Activated CD4-positive, alpha-beta T cell treated with anti-CD3 and anti-CD28 coated beads, Interleukin-10, Interleukin-2, amounts not matched to agents 100 ng/mL and 50 ng/mL, durations not matched to agents 16 hours and 8 hours (primary cell): ENCODE data around the gene CDC5L.
"Not testable (repeated sequence)": the region's sequence is repeated elsewhere in the genome, so short reads cannot be mapped to it uniquely, and the experiment has no call there.

Experiments used
- DNase-seq: peaks from one replicate; pipeline ENCODE4 v3.0.0-alpha.2; 2020

The CDC5L gene

DNA sequence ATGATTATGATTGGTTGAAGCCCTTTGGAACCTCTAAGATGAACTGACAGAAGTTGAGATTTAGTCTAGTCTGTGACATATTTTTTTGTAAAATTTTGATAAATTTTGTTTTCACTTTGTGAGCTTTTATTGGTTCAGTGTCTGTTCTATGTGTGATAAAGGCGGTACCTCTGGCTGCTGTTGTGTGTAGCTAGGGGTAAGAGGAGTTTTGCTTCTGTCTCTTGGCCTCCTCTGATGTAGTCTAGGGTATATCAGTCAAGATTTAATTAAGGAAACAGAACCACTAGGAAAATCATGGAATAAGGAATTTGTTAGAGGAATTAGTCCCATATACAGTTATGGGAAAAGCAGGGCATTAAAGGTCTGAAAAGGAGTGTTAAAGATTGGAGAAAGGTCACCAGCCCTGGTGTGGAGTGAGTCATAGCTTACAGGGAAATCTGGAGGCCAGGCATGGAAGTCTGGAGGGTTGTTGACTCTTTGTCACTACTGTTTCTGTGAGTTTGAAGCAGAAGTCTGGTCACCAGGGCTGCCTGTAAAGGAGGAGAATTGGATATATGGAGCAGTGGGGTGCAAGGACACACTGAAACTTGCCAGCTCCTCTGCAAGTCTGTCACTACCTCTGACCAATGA lies 28.5 kb downstream of the CDC5L start:
- no peak for DNase-seq

DNA sequence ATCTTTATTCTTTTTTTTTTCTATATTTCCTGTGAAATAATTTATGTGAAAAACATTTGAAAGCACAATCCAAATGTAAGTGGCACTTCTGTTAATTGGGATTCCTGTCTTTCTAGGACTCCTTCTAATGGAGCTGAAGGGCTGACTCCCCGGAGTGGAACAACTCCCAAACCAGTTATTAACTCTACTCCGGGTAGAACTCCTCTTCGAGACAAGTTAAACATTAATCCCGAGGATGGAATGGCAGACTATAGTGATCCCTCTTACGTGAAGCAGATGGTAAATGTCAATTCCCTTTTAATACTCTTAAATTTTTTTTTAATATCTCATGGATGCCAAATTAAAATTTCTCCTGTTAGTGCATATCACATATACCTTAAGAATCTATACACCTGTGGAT lies 35.0 kb downstream of the CDC5L start:
- no peak for DNase-seq

DNA sequence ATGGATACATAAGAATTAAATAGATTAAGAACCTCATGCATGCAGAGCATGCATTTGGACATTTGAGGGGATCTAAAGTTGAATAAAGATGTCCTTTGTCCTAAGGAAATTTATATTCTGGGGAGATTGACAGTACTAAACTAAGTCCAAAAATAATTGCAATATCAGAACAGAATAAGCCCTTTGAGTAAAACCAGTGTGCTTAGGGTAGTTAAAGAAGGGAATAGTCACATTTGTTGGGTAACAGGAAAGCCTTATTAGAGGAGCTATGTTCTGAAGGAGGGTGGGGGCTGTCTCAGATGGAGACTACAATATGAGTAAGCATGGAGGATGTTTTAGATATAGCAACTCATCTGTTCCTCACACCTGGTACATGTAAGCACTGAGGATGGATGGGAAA lies 35.8 kb downstream of the CDC5L start:
- DNase-seq = peak; percentile 8

DNA sequence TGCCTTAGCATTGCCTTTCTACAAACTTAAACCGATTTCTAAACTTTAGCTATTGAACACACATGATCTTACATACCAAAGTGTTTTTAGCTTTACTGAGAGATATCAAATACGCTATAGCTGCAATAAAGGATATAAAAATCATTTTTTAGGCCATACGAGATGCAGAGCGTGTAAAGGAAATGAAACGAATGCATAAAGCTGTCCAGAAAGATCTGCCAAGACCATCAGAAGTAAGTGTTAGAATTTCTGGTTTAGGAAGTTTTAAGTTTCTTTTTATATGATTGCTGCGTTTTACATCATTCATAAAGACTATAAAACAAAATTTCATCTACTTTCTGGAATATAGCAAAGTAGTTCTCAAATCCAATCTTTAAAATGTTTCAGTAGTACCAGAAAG lies 38.4 kb downstream of the CDC5L start:
- DNase-seq = no peak

DNA sequence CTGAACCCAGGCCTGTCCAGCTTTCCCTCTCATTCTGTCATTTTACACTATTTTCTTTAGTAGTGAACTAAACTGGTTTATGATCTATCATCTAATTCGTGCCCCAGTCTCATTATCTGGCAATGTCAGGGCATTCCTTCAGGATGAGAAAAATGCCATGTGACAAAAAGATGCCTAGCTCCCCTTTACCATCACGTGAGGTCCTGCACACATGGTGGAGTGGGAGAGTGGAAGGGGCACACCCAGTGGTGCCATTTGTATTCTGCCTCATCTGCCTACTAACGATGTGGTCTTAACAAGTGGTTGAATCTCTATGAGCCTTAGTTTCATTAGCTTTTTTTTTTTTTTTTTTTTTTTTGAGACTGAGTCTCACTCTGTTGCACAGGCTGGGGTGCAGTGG lies 41.2 kb downstream of the CDC5L start:
- DNase-seq = no peak

DNA sequence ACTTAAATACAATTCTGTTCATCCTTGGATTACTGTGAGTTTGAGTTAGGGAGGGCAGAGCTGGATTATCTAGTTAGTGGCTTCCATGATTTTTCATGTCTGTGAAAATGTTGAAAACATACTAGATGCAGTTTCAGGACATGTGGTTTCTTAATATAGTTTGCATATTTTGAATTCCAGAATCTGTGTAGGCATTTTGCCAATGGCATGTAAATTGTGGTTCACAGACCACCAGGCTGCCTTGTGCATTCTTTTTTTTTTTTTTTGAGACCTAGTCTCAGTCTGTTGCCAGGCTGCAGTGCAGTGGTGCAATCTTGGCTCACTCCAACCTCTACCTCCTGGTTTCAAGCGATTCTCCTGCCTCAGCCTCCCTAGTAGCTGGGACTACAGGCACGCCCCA lies 42.8 kb downstream of the CDC5L start:
- no peak for DNase-seq

DNA sequence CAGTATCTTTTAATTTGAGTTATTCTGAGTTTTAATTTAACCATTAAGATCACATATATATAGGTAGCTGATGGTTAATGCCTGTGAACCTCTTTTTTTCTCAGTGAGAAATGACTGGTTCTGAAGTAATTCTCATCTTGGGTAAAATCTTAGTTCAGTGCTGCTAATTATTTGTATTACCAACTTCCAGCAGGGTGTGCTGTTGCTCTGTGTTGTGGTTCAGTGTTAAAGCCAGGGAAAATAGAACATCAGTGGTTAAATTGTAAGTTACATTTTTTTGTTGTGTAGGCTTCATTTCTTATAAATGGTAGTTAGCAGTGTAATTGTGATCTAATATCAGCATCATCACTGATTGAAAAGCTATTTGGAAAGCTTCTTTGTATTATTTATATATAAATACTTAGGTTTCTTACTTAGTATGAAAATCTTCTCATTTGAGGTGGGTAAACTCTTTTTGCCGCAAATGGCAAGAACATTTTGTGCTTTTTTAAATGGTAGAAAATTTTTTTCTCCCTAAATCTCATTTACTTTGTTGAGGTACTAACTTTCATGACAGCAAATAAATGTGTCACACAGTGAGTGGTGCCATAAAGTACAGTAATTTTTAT lies 43.7 kb downstream of the CDC5L start:
- peak; percentile 53 for DNase-seq

DNA sequence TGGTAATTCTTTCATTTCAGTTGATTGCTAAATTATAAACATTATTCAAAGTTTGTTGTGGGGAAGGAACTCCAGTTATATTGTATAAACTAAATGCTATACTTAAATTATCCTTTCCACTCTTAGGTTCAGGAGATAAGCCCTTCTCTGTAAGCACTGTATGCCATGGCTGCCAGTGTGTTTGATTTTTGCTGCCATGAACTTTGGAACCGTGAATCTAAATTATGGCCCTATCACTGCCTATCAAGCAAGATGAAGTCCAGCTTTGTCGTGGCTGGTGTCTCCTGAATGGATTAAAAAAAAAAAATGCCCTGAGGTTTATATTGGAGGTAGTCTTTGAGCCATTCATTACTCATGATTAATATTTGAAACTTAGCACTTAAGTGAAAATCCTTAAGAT lies 44.7 kb downstream of the CDC5L start:
- DNase-seq = no peak

DNA sequence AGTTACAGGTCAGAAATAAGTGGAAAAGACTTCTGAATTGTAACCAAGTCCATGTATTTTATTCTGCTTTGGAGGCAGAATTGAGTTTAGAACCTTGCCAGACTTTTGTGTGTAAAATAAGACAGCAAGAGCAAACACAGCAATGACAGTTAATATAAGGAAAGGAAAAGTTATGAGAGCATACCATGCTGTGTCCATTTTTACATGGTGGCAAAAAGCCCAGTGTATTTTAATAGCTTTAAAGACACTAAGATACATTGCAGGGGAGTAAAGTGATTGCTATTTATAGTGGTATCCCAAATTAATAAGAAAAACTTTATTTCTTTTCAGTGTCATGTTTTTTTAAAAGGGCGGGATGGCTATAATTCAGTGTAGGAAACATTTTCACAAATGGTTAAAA lies 45.2 kb downstream of the CDC5L start:
- no peak for DNase-seq

DNA sequence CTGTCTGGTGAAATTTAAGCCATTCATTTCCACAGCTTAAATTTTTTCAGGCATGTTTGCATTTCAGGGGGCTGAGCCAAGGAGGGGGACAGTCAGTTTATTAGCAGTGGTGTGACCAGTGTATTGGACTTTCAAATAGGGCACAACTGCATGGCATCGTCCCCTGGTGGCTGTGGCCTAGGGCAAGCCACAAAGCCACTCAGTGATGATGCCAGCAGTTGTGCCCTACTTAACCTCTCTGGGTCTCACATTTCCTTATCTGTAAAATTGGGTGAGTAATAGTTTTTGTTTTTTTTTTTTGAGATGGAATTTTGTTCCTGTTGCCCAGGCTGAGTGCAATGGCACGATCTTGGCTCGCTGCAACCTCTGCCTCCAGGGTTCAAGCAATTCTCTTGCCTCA lies 48.0 kb downstream of the CDC5L start:
- no peak for DNase-seq

DNA sequence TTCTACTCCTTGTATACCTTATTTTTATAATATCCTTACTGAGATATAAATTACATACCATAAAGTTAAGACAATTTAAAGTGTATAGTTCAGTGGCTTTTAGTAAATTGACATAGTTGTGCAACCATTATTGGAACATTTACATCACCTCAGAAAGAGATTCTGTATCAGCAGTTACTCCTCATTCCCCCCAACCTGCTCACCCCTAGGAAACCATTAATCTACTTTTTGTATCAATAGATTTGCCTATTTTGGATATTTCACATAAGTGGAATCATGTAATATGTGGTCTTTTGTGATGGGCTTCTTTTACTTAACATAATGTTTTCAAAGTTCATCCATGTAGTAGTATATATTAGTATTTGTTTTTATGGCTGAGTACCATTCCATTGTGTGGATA lies 51.3 kb downstream of the CDC5L start:
- no peak for DNase-seq

DNA sequence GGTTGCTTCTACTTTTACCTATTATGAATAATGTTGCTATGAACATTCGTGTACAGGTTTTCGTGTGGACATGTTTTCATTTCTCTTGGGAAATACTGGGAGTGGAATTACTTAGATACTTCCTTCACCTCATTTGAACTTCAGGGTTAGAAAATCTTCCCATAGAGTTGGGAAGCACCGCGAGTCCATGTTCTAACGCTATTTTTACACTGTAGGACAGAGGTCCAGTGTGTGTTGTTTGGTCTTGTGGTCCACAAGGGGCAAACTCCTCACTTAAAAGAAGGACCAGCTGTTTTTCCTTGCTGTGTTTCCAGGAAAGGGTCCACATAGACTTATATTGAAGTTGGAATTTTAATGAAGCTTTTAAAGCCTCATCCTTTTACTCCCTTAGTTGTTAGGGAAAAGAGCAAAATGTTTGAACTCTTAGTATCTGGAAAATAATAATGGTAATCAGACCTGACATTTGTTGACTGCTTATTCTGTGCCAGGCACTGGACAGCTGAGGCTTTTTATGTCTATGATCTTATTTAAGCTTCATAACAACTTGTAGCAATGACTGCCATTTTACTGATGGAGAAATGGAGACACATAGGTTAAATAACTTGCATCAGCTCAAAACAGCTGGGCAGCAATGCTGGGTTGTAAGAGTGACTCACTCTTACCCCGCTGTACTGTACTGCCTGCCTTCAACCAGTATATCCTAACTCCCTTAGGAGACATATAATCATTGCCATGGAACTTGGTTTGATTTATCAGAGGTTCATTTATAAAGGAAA lies 52.0 kb downstream of the CDC5L start:
- DNase-seq = no peak

DNA sequence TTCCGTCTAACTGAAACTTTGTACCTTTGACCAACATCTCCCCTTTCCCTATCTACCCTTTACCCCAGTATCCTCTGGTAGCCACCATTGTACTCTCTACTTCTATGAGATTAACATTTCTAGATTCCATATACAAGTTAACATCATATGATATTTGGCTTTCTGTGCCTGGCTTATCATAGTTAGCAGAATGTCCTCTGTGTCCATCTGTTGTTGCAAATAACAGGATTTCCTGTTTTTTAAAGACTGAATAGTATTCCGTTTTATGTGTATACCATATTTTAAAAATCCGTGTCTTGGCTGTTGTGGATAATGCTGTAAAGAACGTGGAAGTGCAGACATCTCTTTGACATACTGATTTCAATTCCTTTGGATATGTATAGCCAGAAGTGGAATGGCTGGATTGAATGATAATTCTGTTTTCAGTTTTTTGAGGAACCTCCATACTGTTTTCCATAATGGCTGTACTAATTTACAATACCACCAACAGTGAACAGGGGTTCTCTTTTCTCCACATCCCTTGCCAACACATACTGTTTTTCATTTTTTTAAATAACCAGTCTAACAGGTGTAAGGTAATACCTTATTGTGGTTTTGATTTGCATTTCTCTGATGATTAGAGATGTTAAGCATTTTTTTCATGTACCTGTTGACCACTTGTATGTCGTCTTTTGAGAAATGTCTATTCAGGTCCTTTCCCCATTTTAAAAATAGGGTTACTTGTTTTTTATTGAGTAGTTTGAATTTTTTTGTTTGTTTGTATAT lies 53.8 kb downstream of the CDC5L start:
- no peak for DNase-seq

DNA sequence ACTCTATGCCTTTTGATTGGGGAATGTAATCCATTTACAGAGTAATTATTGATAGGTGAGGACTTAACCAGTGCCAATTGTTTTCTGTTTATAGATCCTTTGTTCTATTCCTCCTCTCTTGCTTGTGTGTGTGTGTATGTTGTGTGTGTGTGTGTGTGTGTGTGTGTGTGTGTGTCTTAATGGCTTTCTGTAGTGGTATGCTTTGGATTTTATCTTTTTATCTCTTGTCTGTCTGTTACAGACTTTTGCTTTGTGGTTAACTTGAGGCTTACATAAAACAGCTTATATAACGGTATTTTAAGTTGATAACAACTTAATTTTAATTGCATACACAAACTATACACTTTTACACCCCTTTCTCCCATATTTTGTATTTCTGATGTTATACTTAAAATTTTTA lies 54.7 kb downstream of the CDC5L start:
- DNase-seq = no peak

DNA sequence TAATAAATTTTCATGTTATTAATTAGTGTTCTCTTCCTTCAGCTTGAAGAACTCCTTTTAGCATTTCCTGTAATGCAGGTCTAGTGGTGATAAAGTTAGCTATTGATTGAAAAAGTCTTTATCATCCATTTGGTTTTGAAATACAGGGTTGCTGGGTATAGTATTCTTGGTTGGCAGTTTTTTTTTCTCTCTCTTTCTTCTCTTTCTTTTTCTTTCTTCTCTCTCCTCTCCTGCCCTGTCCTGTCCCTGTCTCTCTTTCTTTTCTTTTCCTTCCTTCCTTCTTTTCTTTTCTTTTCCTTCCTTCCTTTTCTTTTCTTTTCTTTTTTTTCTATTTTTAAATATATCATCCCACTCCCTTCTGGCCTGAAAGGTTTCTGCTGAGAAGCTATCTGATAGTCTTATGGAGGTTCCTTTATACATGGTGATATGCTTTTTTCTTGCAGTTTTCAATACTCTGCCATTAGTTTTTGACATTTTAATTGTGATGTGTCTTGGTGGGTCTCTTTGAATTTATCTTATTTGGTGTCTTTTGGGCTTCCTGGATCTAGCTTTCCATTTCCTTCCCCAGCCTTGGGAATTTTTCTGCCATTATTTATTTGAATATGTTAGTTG lies 55.4 kb downstream of the CDC5L start:
- no peak for DNase-seq

DNA sequence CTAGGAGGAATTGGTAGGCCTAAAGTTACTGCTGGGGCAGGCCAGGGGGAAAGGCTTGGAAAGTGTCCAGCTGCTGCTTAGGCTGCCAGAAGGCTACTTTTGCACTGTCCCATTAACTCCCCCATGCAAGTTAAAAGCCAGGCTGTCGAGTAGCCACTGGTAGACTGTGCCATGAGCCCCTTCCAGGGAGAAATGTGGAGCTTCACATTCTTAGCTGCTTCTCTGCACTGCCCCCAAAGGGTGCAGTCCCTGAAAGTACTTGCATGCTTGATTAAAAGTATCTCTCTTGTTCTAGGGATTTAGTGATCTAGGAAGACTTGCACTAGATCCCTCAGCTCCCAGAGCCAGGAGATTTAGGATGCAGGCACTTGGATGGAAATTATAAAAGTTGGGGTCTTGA lies 57.3 kb downstream of the CDC5L start:
- no peak for DNase-seq

DNA sequence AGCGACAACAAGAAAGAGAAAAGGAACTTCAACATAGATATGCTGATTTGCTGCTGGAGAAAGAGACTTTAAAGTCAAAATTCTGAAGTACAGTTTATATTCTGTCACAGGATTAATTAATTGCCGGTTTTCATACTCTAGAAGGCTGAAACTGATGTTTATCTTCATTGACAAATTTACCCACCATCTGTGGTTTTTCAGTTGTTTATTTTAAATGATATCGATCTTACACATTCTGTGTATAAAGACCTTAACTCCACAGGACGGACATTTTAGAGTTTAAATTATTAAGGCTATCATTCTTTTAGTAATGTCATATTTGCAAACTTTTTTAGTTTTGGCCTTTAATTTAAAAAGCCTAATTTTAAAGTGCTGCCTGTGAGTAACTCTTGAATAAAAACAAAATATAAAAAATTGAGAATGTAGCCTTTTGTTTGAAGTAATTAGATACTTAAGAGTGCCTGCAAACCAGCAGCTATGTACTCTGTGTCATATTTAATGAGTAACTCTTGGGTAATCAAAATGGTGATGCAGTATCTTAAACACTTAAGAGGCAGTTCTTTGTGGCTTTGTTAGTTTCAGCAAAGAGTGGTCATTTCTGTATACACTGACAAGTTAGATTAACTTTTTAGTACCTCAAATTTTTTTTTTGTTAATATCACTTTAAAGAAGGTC lies 59.3 kb downstream of the CDC5L start:
- no peak for DNase-seq

DNA sequence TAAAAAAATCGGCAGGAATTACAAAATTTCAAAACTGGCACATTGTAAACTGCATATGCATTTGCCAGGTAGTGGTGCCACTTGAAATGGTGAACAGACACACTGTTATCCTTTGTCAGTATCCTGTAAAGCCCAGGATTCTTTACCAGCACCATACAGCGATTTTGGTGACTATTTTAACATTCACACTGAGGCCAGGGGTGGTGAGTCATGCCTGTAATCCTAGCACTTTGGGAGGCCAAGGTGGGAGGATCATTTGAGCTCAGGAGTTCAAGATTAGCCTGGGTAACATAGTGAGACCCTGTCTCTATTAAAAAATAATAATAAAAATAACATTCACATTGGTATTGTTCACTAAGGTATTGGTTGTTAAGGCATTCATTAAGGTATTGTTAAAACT lies 61.7 kb downstream of the CDC5L start:
- not testable (repeated sequence) for DNase-seq

DNA sequence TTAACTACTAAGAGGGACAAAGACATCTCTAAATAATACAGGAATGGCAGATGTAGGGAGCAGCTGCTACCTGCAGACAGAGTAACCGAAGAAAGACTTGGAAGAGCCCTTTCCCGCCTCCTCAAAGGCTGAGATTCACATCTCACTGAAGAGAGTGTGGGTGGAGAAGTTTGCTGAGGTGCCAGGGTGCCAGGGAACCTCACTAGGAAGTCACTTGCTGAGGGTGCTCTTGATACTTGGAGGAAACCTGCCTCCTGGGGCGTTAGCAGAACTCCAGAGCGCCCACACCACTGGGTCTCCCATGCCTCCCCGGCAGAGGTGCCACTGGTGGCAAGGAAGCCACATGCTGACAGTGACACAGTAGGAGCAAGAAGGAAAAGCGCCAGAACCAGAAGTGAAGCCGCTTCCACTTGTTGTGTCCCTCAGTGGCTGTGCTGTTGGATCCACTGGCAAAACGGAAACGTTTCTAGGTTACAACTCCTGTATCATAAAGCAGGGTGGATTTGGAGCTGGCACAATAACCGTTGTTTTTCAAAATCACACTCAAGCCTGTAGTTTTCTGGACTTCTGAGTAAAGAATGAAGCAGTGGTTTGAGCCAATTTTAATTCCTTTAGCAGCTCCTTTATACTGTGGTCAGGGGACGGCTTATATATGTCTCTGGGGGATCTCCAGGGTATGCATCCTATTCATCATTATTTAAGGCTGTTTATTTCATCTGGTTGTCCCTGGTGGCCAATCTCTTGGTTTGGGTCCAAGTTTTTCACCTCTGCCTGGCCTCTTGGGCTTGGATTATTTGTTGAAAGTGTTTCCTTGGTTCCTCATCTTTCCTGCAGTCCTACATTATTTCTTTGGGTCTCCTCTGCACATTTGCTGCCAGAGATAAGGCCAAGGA lies 64.5 kb downstream of the CDC5L start:
- no peak for DNase-seq

DNA sequence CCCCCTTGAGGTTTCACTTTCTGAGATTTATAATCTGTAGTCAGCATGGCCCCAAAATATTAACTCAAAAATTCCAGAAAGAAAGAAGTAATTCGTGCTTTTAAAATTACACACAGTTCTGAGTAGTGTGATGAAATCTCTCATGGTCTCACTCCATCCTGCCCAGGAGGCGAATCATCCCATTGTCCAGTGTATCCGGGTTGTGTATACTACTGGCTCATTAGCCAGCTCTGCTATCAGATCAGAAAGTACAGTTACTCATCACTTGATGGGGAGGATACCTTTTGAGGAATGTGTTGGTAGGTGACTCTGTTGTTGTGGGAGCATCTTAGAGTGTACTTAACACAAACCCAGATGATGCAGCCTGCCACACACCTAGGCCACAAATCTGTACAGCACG lies 65.2 kb downstream of the CDC5L start:
- DNase-seq = no peak

DNA sequence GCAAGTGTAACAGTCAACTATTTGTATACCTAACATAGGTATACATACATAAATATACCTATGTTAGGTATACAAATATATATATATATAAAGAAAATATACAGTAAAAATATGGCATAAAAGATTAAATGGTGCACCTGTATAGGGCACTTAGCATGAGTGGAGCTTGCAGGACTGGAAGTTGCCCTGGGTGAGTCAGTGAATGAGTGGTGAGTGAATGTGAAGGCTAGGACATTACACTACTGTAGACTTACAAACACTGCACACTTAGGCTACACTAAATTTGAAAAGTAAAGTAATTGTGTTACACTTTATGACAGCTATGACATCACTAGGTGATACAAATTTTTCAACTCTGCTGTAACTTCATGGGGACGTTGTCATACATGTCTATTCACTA lies 65.6 kb downstream of the CDC5L start:
- DNase-seq = no peak

DNA sequence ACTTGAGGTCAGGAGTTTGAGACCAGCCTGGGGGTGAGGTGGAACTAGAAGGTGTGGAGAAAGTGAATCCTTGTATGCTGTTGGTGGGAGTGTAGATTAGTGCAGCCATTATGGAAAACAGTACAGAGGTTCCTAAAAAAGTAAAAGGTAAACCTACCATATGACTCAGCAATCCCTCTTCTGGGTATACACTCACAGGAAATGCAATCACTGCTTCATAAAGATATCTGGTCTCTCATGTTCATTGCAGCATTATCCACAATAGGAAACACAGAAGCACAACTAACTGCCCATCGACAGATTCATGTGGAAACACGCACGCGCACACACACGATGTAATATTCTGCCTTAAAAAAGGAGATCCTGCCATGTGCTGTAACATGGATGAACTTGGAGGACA lies 66.7 kb downstream of the CDC5L start:
- no peak for DNase-seq
